NB4 (cell line): ENCODE data around the gene VAT1L.

Source experiments
- POLR2A ChIP-seq: IDR thresholded peaks from 2 replicates; pipeline ENCODE4 v1.6.1; 2011; ENCODE audit warnings: mild to moderate bottlenecking; ENCODE audit not compliant: insufficient read length; ENCODE audit errors: extremely low read depth
- TF ChIP-seq, protein P1 (sequence below): IDR thresholded peaks from one replicate; pipeline ENCODE4 v1.5.1; 2012; ENCODE audit warnings: low read depth, low read length
- TF ChIP-seq, protein P2 (sequence below): IDR thresholded peaks from 2 replicates; pipeline ENCODE4 v1.6.1; 2011; ENCODE audit warnings: low read depth, low read length

DNA sequence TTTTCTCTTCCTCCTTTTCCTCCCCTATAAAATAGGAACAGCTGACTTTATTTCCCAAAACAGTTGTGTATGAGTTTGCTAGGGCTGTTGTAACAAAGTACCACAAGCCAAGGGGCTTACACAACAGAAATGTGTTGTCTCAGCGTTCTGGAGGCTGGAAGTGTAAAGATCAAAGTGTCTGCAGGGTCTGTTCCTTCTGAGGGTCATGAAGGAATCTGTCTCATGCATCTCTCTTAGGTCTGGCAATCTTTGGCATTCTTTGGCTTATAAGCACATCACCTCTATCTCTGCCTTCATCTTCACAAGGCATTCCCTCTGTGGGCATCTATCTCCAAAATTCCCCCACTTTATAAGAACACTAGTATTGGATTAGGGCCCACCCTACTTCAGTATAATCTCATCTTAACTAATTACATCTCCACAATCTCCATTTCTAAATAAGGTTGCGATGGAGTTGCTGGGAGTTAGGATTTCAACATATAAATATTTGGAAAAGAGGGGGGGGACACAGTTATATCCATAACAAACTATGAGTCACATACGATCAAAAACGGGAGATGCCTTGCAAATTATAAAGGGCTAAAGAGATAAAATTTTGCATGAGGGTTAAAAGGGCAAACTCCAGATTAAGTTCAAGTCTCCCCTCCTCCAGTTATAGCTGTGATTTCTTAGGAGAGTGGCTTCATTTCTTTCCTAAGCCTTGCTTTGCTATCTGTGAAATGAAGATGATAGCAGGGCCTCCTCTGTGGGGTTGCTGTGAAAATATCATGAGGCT, 109.7 kb downstream of the VAT1L start:
- TF ChIP-seq, protein P1, sequence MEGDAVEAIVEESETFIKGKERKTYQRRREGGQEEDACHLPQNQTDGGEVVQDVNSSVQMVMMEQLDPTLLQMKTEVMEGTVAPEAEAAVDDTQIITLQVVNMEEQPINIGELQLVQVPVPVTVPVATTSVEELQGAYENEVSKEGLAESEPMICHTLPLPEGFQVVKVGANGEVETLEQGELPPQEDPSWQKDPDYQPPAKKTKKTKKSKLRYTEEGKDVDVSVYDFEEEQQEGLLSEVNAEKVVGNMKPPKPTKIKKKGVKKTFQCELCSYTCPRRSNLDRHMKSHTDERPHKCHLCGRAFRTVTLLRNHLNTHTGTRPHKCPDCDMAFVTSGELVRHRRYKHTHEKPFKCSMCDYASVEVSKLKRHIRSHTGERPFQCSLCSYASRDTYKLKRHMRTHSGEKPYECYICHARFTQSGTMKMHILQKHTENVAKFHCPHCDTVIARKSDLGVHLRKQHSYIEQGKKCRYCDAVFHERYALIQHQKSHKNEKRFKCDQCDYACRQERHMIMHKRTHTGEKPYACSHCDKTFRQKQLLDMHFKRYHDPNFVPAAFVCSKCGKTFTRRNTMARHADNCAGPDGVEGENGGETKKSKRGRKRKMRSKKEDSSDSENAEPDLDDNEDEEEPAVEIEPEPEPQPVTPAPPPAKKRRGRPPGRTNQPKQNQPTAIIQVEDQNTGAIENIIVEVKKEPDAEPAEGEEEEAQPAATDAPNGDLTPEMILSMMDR = no peak
- TF ChIP-seq, protein P2, sequence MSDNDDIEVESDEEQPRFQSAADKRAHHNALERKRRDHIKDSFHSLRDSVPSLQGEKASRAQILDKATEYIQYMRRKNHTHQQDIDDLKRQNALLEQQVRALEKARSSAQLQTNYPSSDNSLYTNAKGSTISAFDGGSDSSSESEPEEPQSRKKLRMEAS = no peak
- no peak for TF ChIP-seq POLR2A
